Measurements from ENCODE around the gene PRODH. TPM values are rescaled to one million over a fixed set of nuclear protein-coding genes. Genes with fewer than 3 reads are reported as not detected.
"Not testable (repeated sequence)": the region's sequence is repeated elsewhere in the genome, so short reads cannot be mapped to it uniquely, and the experiment has no call there.

PRODH gene
- polyA plus RNA-seq, 1 donor = 197 TPM

DNA sequence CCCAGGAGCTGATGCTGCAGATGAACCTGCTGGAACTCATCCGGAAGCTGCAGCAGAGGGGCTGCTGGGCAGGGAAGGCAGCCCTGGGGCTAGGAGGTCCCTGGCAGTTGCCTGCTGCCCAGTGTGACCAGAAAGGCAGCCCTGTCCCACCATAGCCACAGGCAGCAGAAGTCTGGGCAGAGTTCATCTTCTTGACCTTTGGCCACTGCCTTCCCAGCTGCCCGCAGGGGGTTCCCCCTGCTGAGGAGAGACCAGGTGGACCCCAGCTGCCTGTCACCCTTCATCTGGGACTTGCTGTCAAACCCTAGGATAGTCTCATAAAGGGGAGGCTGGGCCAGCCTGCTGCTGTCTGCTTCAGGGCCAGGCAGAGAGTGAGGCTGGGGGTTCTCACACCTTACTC lies 24.6 kb downstream of the PRODH start:
- not testable (repeated sequence) for DNase-seq; H3K36me3 ChIP-seq (ENCODE audit: control insufficient read depth, insufficient read depth, low read length); H3K27ac ChIP-seq (ENCODE audit: low read length); H3K4me1 ChIP-seq (ENCODE audit: control insufficient read depth, insufficient read depth, low read length); H3K9me3 ChIP-seq (ENCODE audit: control insufficient read depth, low read depth, low read length); H3K4me3 ChIP-seq (ENCODE audit: low read length); H3K27me3 ChIP-seq (ENCODE audit: control insufficient read depth, insufficient read depth, low read length)
- no CpG with 5 or more reads among the region's 2 CpGs for WGBS (ENCODE audit: insufficient coverage, low lambda C conversion rate)

DNA sequence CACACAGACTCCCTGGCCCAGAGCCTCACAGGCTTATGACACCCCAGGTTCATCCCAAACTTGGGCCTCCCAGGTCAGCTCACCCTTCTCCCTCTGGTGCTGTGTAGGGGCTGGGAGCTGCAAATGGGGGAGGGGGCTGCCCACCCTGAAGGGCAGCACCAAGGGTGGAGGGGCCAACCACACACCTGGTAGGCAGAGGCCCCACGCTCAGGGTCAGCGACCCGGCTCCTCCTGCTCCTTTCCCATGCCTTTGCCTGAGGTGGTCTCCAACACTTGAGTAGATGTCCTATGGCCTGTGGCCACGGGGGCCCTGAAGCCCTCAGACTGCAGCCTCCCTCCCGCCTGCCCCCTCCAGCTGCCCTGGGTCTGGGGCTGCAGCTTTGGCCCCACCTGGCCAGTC lies 26.5 kb downstream of the PRODH start:
- Histone ChIP-seq H3K27me3 (ENCODE audit: control insufficient read depth, insufficient read depth, low read length) (no peaks in the 10 kb centered on the region), H3K27ac (ENCODE audit: low read length) (no peak overlapping the region), H3K36me3 (ENCODE audit: control insufficient read depth, insufficient read depth, low read length) (no peaks in the 10 kb centered on the region), H3K4me3 (ENCODE audit: low read length) (no peak overlapping the region), H3K9me3 (ENCODE audit: control insufficient read depth, low read depth, low read length) (no peaks in the 10 kb centered on the region), H3K4me1 (ENCODE audit: control insufficient read depth, insufficient read depth, low read length) (no peaks in the 10 kb centered on the region)
- no peak for DNase-seq
- WGBS (ENCODE audit: insufficient coverage, low lambda C conversion rate) = no CpG with 5 or more reads among the region's 5 CpGs

DNA sequence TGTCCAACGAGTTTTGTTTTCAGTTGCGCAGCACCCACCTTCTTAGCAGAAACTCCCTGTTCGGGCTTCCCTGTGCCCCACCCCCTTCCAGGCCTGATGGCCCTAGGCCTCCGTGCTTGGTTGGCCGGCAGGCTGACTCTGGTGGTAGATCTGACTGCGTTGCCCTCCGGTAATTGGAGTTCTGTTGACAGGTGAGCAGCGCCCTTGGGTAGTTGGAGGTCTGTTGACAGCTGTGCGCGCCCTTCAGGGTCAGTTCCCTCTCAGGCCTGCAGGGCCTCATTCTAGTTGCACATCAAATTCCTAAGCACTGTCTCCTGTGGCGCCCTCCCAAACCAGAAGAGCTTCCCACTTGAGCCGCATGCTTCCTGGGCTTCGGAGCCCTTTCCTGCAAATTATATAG lies 29.2 kb downstream of the PRODH start:
- WGBS (ENCODE audit: insufficient coverage, low lambda C conversion rate) = no CpG with 5 or more reads among the region's 13 CpGs
- H3K36me3 ChIP-seq (ENCODE audit: control insufficient read depth, insufficient read depth, low read length) = no peaks in the 10 kb centered on the region
- H3K27ac ChIP-seq (ENCODE audit: low read length) = no peak overlapping the region
- no peak overlapping the region for H3K4me3 ChIP-seq (ENCODE audit: low read length)
- no peak for DNase-seq
- no peaks in the 10 kb centered on the region for H3K9me3 ChIP-seq (ENCODE audit: control insufficient read depth, low read depth, low read length)
- no peaks in the 10 kb centered on the region for H3K4me1 ChIP-seq (ENCODE audit: control insufficient read depth, insufficient read depth, low read length)
- H3K27me3 ChIP-seq (ENCODE audit: control insufficient read depth, insufficient read depth, low read length) = no peaks in the 10 kb centered on the region

DNA sequence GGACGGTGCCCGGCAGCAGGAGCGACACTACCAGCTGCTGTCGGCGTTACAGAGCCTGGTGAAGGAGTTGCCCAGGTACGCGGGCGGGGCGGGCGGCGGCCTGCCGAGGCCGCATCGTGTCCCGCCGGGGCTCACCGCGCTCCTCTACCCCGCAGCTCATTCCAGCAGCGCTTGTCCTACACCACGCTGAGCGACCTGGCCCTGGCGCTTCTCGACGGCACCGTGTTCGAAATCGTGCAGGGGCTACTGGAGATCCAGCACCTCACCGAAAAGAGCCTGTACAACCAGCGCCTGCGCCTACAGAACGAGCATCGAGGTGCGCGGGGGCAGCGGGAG lies 29.7 kb downstream of the PRODH start:
- H3K4me3 ChIP-seq (ENCODE audit: low read length); H3K9me3 ChIP-seq (ENCODE audit: control insufficient read depth, low read depth, low read length); H3K27me3 ChIP-seq (ENCODE audit: control insufficient read depth, insufficient read depth, low read length); H3K27ac ChIP-seq (ENCODE audit: low read length); DNase-seq; H3K36me3 ChIP-seq (ENCODE audit: control insufficient read depth, insufficient read depth, low read length); H3K4me1 ChIP-seq (ENCODE audit: control insufficient read depth, insufficient read depth, low read length): not testable (repeated sequence)
- no CpG with 5 or more reads among the region's 36 CpGs for WGBS (ENCODE audit: insufficient coverage, low lambda C conversion rate)

DNA sequence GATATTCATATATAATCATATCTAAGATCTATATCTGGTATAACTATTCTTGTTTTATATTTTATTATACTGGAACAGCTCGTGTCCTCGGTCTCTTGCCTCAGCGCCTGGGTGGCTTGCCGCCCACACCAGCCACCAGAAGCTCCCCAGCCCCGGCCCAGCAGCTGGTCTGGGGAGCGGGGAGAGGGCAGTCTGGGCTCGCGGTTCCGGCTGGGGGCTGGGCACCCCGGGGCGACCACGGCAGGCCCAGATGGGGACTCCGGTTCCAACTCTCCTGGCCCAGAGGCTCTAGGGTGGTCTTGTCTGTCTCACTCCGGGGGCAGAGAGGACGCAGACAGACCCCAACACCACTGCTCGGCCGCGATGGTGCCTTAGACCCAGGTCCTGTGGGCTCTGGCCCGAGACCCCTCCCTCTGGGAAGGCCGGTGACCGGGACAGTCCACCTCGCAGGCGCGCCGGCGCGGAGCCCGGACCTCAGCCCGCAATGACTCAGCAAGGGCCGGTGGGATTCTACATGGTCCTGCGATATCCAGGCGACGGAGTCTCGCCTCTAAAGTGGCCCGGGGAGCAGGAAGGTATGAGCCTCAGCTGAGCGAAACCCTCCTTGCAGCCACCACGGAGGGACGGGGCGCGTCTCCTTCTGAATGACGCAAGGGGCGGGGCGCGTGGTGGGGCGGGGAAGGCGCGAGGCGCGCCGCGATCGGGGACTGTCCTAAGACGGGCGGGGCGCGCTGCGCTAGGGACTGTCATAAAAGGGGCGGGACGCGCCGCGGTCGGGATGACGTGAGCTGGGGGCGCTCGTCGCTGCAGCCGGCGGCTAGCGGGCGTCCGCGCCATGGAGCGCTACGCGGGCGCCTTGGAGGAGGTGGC lies 30.3 kb downstream of the PRODH start, which contains the start of gene DGCR6:
Gene DGCR6 (plus strand): TSS at position 781 of the 870 bp plus-strand sequence. CDS start 55 bp downstream, at position 836.
- Histone ChIP-seq H3K9me3 (ENCODE audit: control insufficient read depth, low read depth, low read length) (no peaks in the 10 kb centered on the region), H3K4me1 (ENCODE audit: control insufficient read depth, insufficient read depth, low read length) (no peaks in the 10 kb centered on the region), H3K27me3 (ENCODE audit: control insufficient read depth, insufficient read depth, low read length) (no peaks in the 10 kb centered on the region), H3K36me3 (ENCODE audit: control insufficient read depth, insufficient read depth, low read length) (no peaks in the 10 kb centered on the region), H3K4me3 (ENCODE audit: low read length) (no peak within 1 kb of the TSS), H3K27ac (ENCODE audit: low read length) (no peak within 1 kb of the TSS)
- no CpG with 5 or more reads among the region's 77 CpGs for WGBS (ENCODE audit: insufficient coverage, low lambda C conversion rate)
- DNase-seq = no peak

DNA sequence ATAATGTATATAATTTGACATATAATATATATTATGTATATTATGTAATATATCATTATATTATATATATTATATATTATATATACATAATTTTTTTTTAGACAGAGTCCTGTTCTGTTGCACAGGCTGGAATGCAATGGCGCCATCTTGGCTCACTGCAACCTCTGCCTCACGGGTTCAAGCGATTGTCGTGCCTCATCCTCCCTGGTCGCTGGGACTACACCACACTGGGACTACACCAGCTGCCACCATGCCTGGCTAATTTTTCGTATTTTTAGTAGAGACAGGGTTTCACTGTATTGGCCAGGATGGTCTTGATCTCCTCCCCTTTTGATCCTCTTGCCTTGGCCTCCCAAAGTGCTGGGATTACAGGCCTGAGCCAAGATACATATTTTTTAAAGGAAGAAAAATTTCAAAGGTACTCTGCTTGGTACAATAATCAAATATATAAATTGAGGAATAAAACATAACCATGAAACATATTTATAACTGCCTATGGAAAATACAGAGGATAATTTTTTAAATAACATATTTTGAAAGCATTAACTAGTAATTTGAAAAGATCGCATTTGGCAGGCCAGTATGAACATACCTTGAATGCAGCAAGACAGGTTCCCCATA lies 39.9 kb downstream of the PRODH start:
- no CpG with 5 or more reads among the region's 7 CpGs for WGBS (ENCODE audit: insufficient coverage, low lambda C conversion rate)
- not testable (repeated sequence) for H3K9me3 ChIP-seq (ENCODE audit: control insufficient read depth, low read depth, low read length); H3K36me3 ChIP-seq (ENCODE audit: control insufficient read depth, insufficient read depth, low read length); H3K27ac ChIP-seq (ENCODE audit: low read length); H3K4me3 ChIP-seq (ENCODE audit: low read length); H3K27me3 ChIP-seq (ENCODE audit: control insufficient read depth, insufficient read depth, low read length); DNase-seq; H3K4me1 ChIP-seq (ENCODE audit: control insufficient read depth, insufficient read depth, low read length)

DNA sequence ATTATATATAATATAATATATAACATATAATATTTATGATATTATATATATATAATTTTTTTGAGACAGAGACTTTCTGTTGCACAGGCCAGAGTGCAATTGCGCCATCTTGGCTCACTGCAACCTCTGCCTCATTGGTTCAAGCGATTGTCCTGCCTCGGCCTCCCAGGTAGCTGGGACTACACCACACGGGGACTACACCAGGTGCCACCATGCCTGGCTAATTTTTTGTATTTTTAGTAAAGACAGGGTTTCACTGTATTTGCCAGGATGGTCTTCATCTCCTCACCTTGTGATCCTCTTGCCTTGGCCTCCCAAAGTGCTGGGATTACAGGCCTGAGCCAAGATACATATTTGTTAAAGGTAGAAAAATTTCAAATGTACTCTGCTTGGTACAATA lies 42.3 kb downstream of the PRODH start:
- no CpG with 5 or more reads among the region's 4 CpGs for WGBS (ENCODE audit: insufficient coverage, low lambda C conversion rate)
- DNase-seq; H3K27me3 ChIP-seq (ENCODE audit: control insufficient read depth, insufficient read depth, low read length); H3K4me3 ChIP-seq (ENCODE audit: low read length); H3K9me3 ChIP-seq (ENCODE audit: control insufficient read depth, low read depth, low read length); H3K4me1 ChIP-seq (ENCODE audit: control insufficient read depth, insufficient read depth, low read length); H3K27ac ChIP-seq (ENCODE audit: low read length); H3K36me3 ChIP-seq (ENCODE audit: control insufficient read depth, insufficient read depth, low read length): not testable (repeated sequence)

DNA sequence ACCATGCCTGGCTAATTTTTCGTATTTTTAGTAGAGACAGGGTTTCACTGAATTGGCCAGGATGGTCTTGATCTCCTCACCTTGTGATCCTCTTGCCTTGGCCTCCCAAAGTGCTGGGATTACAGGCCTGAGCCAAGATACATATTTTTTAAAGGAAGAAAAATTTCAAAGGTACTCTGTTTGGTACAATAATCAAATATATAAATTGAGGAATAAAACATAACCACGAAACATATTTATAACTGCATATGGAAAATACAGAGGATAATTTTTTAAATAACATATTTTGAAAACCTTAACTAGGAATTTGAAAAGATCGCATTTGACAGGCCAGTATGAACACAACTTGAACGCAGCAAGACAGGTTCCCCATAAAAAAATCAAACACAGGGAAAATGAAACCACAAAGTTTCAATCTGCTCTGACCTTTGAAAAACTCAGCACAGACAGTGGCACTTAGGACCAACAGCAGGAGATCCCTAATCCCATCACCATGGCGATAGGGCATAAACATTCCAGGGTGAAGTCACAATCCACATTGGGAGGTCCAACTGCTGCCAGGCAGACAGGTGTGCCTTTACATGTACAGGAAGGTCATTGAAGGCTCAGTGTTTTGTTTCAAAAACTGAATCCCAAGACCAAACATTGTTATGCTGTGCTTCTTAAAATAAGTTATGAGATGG lies 45.4 kb downstream of the PRODH start:
- WGBS (ENCODE audit: insufficient coverage, low lambda C conversion rate) = no CpG with 5 or more reads among the region's 5 CpGs
- not testable (repeated sequence) for H3K27ac ChIP-seq (ENCODE audit: low read length); DNase-seq; H3K4me1 ChIP-seq (ENCODE audit: control insufficient read depth, insufficient read depth, low read length); H3K36me3 ChIP-seq (ENCODE audit: control insufficient read depth, insufficient read depth, low read length); H3K27me3 ChIP-seq (ENCODE audit: control insufficient read depth, insufficient read depth, low read length); H3K4me3 ChIP-seq (ENCODE audit: low read length); H3K9me3 ChIP-seq (ENCODE audit: control insufficient read depth, low read depth, low read length)

DNA sequence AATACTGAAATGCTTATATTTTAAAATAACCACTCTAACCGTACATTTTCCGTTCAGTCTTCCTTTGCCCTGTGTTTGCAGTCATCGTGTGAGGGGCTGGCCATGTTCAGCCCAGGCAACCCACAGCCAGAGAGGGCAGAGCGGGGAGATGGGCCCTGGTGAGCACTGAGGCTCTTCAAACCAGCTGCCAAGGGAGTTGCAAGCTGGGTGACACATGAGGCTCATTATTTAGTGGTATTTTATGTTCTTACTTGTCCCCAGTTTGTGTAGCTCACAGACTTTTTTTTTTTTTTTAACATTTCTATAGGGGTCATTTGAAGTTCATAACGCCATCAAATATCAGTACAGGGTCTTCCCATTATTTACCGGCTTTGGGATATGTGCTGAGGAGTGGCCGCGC lies 48.0 kb downstream of the PRODH start:
- no CpG with 5 or more reads among the region's 8 CpGs for whole genome bisulfite sequencing (ENCODE audit: insufficient coverage, low lambda C conversion rate)
- no peaks in the 10 kb centered on the region for H3K36me3 ChIP-seq (ENCODE audit: control insufficient read depth, insufficient read depth, low read length)
- DNase-seq = no peak
- no peaks in the 10 kb centered on the region for H3K27me3 ChIP-seq (ENCODE audit: control insufficient read depth, insufficient read depth, low read length)
- H3K9me3 ChIP-seq (ENCODE audit: control insufficient read depth, low read depth, low read length) = no peaks in the 10 kb centered on the region
- no peak overlapping the region for H3K27ac ChIP-seq (ENCODE audit: low read length)
- no peaks in the 10 kb centered on the region for H3K4me1 ChIP-seq (ENCODE audit: control insufficient read depth, insufficient read depth, low read length)
- H3K4me3 ChIP-seq (ENCODE audit: low read length) = no peak overlapping the region

DNA sequence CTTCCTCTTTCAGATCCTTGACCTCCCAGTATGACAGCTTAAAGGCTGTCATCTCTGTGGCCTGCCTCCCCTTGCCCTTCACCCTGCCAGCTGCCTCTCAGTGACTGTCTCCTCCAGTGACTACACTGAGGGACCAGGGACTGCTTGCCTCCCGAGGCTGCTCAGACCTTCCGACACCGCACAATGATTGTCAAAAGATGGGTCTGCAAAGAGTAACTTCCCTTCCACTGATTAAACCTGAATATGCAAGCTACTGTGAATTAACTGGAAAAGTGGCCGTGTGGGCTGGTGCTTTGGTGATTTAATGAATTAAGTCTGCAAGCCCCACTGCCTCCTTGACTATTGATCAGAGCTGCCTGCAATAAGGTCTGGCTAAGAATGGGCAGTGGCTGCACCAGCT lies 51.6 kb downstream of the PRODH start:
- H3K36me3 ChIP-seq (ENCODE audit: control insufficient read depth, insufficient read depth, low read length); H3K27me3 ChIP-seq (ENCODE audit: control insufficient read depth, insufficient read depth, low read length); H3K4me3 ChIP-seq (ENCODE audit: low read length); DNase-seq; H3K9me3 ChIP-seq (ENCODE audit: control insufficient read depth, low read depth, low read length); H3K4me1 ChIP-seq (ENCODE audit: control insufficient read depth, insufficient read depth, low read length); H3K27ac ChIP-seq (ENCODE audit: low read length): not testable (repeated sequence)
- 100% methylated on average over 2 of the region's 4 CpGs for WGBS (ENCODE audit: insufficient coverage, low lambda C conversion rate)
